NB4 (cell line): ENCODE results near the gene LSAMP.

ENCODE experiments used
- TF ChIP-seq, protein P1 (sequence below): IDR thresholded peaks from one replicate; pipeline ENCODE4 v1.5.1; 2012; ENCODE audit warnings: low read depth, low read length
- TF ChIP-seq, protein P2 (sequence below): IDR thresholded peaks from 2 replicates; pipeline ENCODE4 v1.6.1; 2011; ENCODE audit warnings: low read depth, low read length

DNA sequence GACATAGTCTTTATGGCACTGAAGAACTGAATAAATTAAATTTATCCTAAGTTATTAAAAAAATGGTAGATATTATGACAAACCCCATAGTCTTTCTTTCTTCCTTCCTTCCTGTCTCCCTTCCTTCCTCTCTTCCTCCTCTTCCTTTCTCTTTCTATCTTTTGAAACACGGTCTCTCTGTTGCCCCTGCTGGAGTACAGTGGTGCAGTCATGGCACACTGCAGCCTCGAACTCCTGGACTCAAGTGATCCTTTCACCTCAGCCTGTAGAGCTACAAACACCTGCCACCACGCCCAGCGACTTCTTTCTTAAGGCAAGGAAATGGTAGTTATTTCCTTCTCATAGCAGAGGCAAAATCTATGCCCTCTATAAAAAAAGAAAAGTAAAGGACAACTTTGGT is 467.4 kb downstream of the LSAMP start:
- TF ChIP-seq, protein P1, sequence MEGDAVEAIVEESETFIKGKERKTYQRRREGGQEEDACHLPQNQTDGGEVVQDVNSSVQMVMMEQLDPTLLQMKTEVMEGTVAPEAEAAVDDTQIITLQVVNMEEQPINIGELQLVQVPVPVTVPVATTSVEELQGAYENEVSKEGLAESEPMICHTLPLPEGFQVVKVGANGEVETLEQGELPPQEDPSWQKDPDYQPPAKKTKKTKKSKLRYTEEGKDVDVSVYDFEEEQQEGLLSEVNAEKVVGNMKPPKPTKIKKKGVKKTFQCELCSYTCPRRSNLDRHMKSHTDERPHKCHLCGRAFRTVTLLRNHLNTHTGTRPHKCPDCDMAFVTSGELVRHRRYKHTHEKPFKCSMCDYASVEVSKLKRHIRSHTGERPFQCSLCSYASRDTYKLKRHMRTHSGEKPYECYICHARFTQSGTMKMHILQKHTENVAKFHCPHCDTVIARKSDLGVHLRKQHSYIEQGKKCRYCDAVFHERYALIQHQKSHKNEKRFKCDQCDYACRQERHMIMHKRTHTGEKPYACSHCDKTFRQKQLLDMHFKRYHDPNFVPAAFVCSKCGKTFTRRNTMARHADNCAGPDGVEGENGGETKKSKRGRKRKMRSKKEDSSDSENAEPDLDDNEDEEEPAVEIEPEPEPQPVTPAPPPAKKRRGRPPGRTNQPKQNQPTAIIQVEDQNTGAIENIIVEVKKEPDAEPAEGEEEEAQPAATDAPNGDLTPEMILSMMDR: no peak
- TF ChIP-seq, protein P2, sequence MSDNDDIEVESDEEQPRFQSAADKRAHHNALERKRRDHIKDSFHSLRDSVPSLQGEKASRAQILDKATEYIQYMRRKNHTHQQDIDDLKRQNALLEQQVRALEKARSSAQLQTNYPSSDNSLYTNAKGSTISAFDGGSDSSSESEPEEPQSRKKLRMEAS: no peak
